ENCODE results near the gene GALNT12. TPM values are rescaled to one million over a fixed set of nuclear protein-coding genes. Genes with fewer than 3 reads are reported as not detected.

GALNT12 gene
- polyA plus RNA-seq, 1 donor, result 9.2 TPM

- DNase-seq, result peak; percentile 33
These were observed 53.4 kb downstream of the GALNT12 start for GRCh38 chr9:98860871-98861293.

- no peak for DNase-seq
These were observed 54.5 kb downstream of the GALNT12 start for GRCh38 chr9:98861781-98862504.

- no peak for DNase-seq
These were observed 55.5 kb downstream of the GALNT12 start for GRCh38 chr9:98862936-98863335.

- DNase-seq, result no peak
These were observed 57.1 kb downstream of the GALNT12 start for GRCh38 chr9:98864281-98865174.

GRCh38 chr9:98865284-98865875, 57.9 kb downstream of the GALNT12 start:
- no peak for DNase-seq

- DNase-seq, result no peak
These were observed 59.1 kb downstream of the GALNT12 start for GRCh38 chr9:98866435-98867102.

- DNase-seq, result no peak
These were observed 59.6 kb downstream of the GALNT12 start for GRCh38 chr9:98867103-98867428.

GRCh38 chr9:98867429-98868168, 60.1 kb downstream of the GALNT12 start:
- no peak for DNase-seq

GRCh38 chr9:98869078-98869745, 61.7 kb downstream of the GALNT12 start:
- no peak for DNase-seq

GRCh38 chr9:98869866-98870265, 62.4 kb downstream of the GALNT12 start:
- no peak for DNase-seq

GRCh38 chr9:98870782-98871557, 63.5 kb downstream of the GALNT12 start:
- no peak for DNase-seq

GRCh38 chr9:98871558-98872065, 64.1 kb downstream of the GALNT12 start:
- no peak for DNase-seq

GRCh38 chr9:98873526-98873925, 66.1 kb downstream of the GALNT12 start:
- DNase-seq, result no peak

GRCh38 chr9:98873951-98874371, 66.5 kb downstream of the GALNT12 start:
- DNase-seq, result no peak

GRCh38 chr9:98874721-98875255, 67.3 kb downstream of the GALNT12 start:
- DNase-seq, result no peak

GRCh38 chr9:98875536-98875935, 68.1 kb downstream of the GALNT12 start:
- DNase-seq, result no peak

- DNase-seq, result no peak
These were observed 69.8 kb downstream of the GALNT12 start for GRCh38 chr9:98877311-98877710.

- DNase-seq, result no peak
These were observed 71.9 kb downstream of the GALNT12 start for GRCh38 chr9:98879094-98879962.

GRCh38 chr9:98879963-98880310, 72.5 kb downstream of the GALNT12 start:
- DNase-seq, result no peak

Data from left kidney (tissue), 2 donors.